Chondrocyte (in vitro differentiated cells): ENCODE data around the gene CHST3. TPM values are rescaled to one million over a fixed set of nuclear protein-coding genes. Genes with fewer than 3 reads are reported as not detected.

Experiments used
- DNase-seq: peaks from one replicate; pipeline ENCODE4 v3.0.0; 2021; ENCODE audit warnings: mixed read lengths, low spot score
- H3K27ac Mint-ChIP-seq: one replicate; pipeline ENCODE4 v1.8.0; 2021; ENCODE audit warnings: mild to moderate bottlenecking, moderate library complexity, mixed read lengths; ENCODE audit not compliant: unreplicated experiment
- H3K27me3 Mint-ChIP-seq: 2 replicates; pipeline ENCODE4 v1.8.0; 2021; ENCODE audit warnings: low read depth, mixed read lengths
- H3K36me3 Mint-ChIP-seq: 2 replicates; pipeline ENCODE4 v1.8.0; 2021; ENCODE audit warnings: low read depth, mixed read lengths
- H3K4me1 Mint-ChIP-seq: 2 replicates; pipeline ENCODE4 v1.8.0; 2021; ENCODE audit warnings: low read depth, mild to moderate bottlenecking, mixed read lengths
- H3K4me3 Mint-ChIP-seq: one replicate; pipeline ENCODE4 v1.8.0; 2021; ENCODE audit warnings: mild to moderate bottlenecking, moderate library complexity, mixed read lengths; ENCODE audit not compliant: unreplicated experiment
- H3K9me3 Mint-ChIP-seq: 2 replicates; pipeline ENCODE4 v1.8.0; 2021; ENCODE audit warnings: low read depth, mixed read lengths
- CTCF ChIP-seq: fragments of 200-600 bp; sonication (generic); IDR thresholded peaks from 2 replicates; pipeline ENCODE4 v1.5.0; 2021; ENCODE audit warnings: antibody characterized with exemption, mild to moderate bottlenecking, moderate library complexity
- total RNA-seq: library from RNA; stranded (reverse); gene quantifications from 3 replicates; pipeline ENCODE4 v1.2.1, GENCODE V29; 2021

CHST3 gene
- total RNA-seq, 1 donor from 2014 or later: 63.2 TPM

GRCh38 chr10:71921324-71922027 lies 42.7 kb upstream of the CHST3 start:
- Mint-ChIP-seq H3K36me3 (no peaks in the 10 kb centered on the region), H3K27me3 (peaks cover 6% of the 10 kb centered on the region), H3K4me1 (peaks cover 8% of the 10 kb centered on the region), H3K9me3 (no peaks in the 10 kb centered on the region), H3K4me3 (no peak overlapping the region), H3K27ac (no peak overlapping the region)
- DNase-seq: no peak
- no peak for TF ChIP-seq CTCF

DNA sequence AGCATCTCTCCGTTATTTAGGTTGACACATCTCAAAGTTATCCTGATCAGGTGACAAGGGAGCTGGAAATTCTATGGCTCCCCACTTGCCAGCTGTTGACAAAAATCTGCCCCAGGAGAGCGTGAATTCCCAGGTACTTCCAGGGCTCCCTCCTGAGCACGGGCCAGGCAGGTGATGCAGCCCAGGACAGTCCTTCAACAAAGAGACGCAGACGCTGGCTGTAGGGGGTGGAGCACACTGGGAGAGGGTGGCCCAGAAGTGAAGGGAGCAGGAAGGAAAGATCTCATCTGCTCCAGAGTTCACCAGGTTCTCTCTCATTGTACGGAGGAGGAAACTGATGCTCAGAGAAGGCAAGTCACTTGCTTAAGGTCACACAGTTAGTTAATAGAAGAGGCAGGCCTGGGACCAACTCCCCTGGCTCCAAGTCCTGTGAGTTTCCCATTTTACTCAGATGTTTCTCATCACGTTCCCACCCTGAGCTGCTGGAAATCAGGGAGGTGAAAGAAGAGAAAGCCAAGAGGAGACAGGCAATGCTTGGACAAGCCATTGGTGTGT lies 41.0 kb upstream of the CHST3 start:
- Mint-ChIP-seq H3K4me1 (peaks cover 8% of the 10 kb centered on the region), H3K9me3 (no peaks in the 10 kb centered on the region), H3K4me3 (no peak overlapping the region), H3K27me3 (peaks cover 4% of the 10 kb centered on the region), H3K27ac (no peak overlapping the region), H3K36me3 (no peaks in the 10 kb centered on the region)
- no peak for TF ChIP-seq CTCF
- no peak for DNase-seq

DNA sequence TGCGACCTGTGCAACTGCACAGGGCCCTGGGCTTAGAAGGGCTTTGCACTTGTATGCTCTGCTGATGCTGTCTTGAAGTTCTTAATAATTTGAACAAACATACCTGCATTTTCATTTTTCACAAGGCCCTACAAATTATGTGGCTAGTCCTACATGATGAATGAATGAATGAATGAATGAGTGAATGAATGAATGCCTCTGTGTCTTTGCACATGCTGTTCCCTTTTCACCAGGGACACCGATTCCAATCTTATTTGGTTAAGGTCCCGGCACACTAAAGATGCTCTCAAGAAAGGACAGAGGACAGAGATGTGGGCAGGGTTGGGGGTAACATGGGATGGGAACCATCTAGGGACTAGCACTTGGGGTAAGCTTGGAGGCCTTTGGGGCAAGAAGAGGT lies 39.4 kb upstream of the CHST3 start:
- Mint-ChIP-seq H3K4me1 (peaks cover 8% of the 10 kb centered on the region), H3K36me3 (no peaks in the 10 kb centered on the region), H3K27me3 (peaks cover 4% of the 10 kb centered on the region), H3K9me3 (no peaks in the 10 kb centered on the region), H3K4me3 (no peak overlapping the region), H3K27ac (no peak overlapping the region)
- DNase-seq: no peak
- TF ChIP-seq CTCF: no peak

- H3K4me1 Mint-ChIP-seq: no peaks in the 10 kb centered on the region
- H3K9me3 Mint-ChIP-seq: peaks cover 2% of the 10 kb centered on the region
- no peak overlapping the region for H3K27ac Mint-ChIP-seq
- H3K4me3 Mint-ChIP-seq: no peak overlapping the region
- TF ChIP-seq CTCF: no peak
- H3K36me3 Mint-ChIP-seq: peaks cover 2% of the 10 kb centered on the region
- H3K27me3 Mint-ChIP-seq: peaks cover 6% of the 10 kb centered on the region
- no peak for DNase-seq
Observed at GRCh38 chr10:71927159-71927558, 37.0 kb upstream of the CHST3 start.

DNA sequence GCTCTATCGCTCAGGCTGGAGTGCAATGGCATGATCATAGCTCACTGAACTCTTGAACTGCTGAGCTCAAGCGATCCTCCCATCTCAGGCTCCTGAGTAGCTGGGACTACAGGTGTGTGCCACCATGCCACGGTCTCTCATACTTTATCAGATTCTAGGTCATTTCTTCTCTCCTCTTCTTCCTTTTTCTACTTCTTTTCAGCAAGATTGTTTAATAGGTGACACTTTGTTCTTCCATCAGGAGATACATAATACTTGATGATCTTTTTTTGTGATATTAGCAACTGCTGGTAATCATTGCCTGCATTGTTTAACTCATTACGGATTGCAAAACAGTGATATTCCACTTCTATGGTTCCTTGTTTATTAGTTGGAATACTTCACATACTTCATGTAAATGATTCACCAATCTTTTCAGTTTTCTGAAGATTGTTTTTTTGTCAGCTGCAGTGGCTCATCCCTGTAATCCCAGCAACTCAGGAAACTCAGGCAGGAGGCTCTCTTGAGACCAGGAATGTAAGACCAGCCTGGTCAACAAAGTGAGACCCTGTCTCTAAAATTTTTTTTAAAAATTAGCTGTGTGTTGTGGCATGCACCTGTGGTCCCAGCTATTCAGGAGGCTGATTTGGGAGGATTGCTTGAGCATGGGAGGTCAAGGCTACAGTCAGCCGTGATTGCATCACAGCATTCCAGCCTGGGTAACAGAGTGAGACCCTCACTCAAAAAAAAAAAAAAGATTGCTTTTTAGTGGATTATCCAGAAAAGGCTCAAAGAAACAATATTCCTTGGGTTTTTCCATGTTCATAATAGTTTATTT lies 36.2 kb upstream of the CHST3 start:
- TF ChIP-seq CTCF: no peak
- Mint-ChIP-seq H3K9me3 (peaks cover 4% of the 10 kb centered on the region), H3K27me3 (peaks cover 8% of the 10 kb centered on the region), H3K4me3 (no peak overlapping the region), H3K36me3 (peaks cover 3% of the 10 kb centered on the region), H3K4me1 (no peaks in the 10 kb centered on the region), H3K27ac (peak overlapping the region; percentile 50)
- DNase-seq: no peak
